Subcutaneous adipose tissue (tissue), 4 donors: Measurements from ENCODE around the gene RBBP8NL. TPM values are rescaled to one million over a fixed set of nuclear protein-coding genes. Genes with fewer than 3 reads are reported as not detected.

Experiments used
- total RNA-seq, 4 donors: library from RNA; depleted of rRNA; stranded (reverse); fragments of >200 nt; gene quantifications; one replicate each; pipeline ENCODE4 v1.1.0, GENCODE V29; 2016
- TF ChIP-seq, protein P1 (sequence below): fragments of 450-650 bp; IDR thresholded peaks from one replicate; pipeline ENCODE4 v1.5.1; 2016; ENCODE audit warnings: low read depth, mild to moderate bottlenecking, control low read depth, antibody characterized with exemption, moderate library complexity

RBBP8NL gene
- total RNA-seq, 4 donors from 2014 or later: not detected

- TF ChIP-seq, protein P1, sequence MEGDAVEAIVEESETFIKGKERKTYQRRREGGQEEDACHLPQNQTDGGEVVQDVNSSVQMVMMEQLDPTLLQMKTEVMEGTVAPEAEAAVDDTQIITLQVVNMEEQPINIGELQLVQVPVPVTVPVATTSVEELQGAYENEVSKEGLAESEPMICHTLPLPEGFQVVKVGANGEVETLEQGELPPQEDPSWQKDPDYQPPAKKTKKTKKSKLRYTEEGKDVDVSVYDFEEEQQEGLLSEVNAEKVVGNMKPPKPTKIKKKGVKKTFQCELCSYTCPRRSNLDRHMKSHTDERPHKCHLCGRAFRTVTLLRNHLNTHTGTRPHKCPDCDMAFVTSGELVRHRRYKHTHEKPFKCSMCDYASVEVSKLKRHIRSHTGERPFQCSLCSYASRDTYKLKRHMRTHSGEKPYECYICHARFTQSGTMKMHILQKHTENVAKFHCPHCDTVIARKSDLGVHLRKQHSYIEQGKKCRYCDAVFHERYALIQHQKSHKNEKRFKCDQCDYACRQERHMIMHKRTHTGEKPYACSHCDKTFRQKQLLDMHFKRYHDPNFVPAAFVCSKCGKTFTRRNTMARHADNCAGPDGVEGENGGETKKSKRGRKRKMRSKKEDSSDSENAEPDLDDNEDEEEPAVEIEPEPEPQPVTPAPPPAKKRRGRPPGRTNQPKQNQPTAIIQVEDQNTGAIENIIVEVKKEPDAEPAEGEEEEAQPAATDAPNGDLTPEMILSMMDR: no peak
Measured at GRCh38 chr20:62405108-62405980, 22.0 kb downstream of the RBBP8NL start.

DNA sequence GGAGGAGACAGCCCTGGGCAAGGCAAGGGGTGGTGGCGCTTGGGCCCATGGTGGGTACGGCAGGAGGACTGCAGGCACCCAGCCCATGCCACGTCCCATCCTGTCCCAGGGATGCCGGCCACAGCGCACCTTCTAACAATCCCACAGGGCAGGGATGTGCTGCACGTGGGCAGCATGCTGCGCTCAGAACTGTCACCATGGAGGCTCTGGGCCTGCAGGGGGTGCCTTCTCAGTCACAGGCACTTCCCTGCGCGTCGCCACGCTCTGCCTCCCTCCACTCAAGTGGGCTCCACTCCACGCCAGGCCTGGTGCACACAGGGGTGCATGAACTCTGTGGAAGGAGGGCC lies 22.6 kb downstream of the RBBP8NL start:
- TF ChIP-seq, protein P1: no peak

- TF ChIP-seq, protein P1: no peak
Measured at GRCh38 chr20:62404112-62404665, 23.1 kb downstream of the RBBP8NL start.

- TF ChIP-seq, protein P1: no peak
Measured at GRCh38 chr20:62403331-62403730, 24.0 kb downstream of the RBBP8NL start.

- TF ChIP-seq, protein P1: no peak
Measured at GRCh38 chr20:62402456-62403150, 24.7 kb downstream of the RBBP8NL start.

DNA sequence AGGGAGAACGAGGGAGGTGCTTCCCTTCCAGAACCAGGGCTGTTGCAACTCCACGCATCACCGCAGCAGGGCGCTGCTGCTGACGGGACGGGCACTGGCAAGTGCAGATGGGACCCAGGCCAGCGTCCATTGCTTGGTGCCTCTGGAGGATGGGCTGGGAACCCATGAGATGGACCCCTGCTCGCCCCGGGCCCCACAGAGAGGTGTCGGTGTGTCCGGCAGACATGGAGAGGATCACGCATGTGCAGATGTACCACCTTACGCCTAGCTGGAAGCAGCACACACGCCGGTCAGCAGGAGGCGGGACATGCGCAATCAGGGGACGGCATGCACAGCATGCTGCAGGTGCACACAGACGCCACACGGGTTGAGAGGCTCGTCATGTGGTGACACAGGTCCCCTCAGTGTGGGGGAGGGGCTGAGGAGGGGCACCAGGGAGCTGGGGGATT lies 26.0 kb downstream of the RBBP8NL start:
- TF ChIP-seq, protein P1: no peak

GRCh38 chr20:62400541-62400940 lies 26.8 kb downstream of the RBBP8NL start:
- TF ChIP-seq, protein P1: no peak
